ENCODE data around the gene ANKS1A. TPM values are rescaled to one million over a fixed set of nuclear protein-coding genes. Genes with fewer than 3 reads are reported as not detected.
"Not testable (repeated sequence)": the region's sequence is repeated elsewhere in the genome, so short reads cannot be mapped to it uniquely, and the experiment has no call there.

The ANKS1A gene
- total RNA-seq, 2 experiments from 2014 or later: 6.4 to 6.5 TPM

- Mint-ChIP-seq H3K27me3 (no peaks in the 10 kb centered on the region), H3K27ac (no peak overlapping the region), H3K9me3 (no peaks in the 10 kb centered on the region), H3K36me3 (peaks cover 14% of the 10 kb centered on the region), H3K4me3 (no peak overlapping the region), H3K4me1 (peaks cover 3% of the 10 kb centered on the region)
- DNase-seq: no peak
Observed at GRCh38 chr6:34875292-34876213, 13.5 kb upstream of the ANKS1A start.

GRCh38 chr6:34876472-34876871, 12.6 kb upstream of the ANKS1A start:
- Mint-ChIP-seq H3K4me3 (no peak overlapping the region), H3K9me3 (no peaks in the 10 kb centered on the region), H3K27me3 (no peaks in the 10 kb centered on the region), H3K27ac (no peak overlapping the region), H3K36me3 (peaks cover 8% of the 10 kb centered on the region), H3K4me1 (peaks cover 3% of the 10 kb centered on the region)
- no peak for DNase-seq

GRCh38 chr6:34877259-34877658, 11.8 kb upstream of the ANKS1A start:
- H3K36me3 Mint-ChIP-seq: peaks cover 6% of the 10 kb centered on the region
- no peaks in the 10 kb centered on the region for H3K27me3 Mint-ChIP-seq
- no peak overlapping the region for H3K4me3 Mint-ChIP-seq
- DNase-seq: no peak
- H3K4me1 Mint-ChIP-seq: peaks cover 3% of the 10 kb centered on the region
- no peak overlapping the region for H3K27ac Mint-ChIP-seq
- no peaks in the 10 kb centered on the region for H3K9me3 Mint-ChIP-seq

GRCh38 chr6:34877869-34878485, 11.1 kb upstream of the ANKS1A start:
- DNase-seq: no peak
- Mint-ChIP-seq H3K27me3 (no peaks in the 10 kb centered on the region), H3K36me3 (peaks cover 6% of the 10 kb centered on the region), H3K4me3 (no peak overlapping the region), H3K4me1 (peaks cover 5% of the 10 kb centered on the region), H3K9me3 (no peaks in the 10 kb centered on the region), H3K27ac (peak overlapping the region; percentile 35)

GRCh38 chr6:34884073-34884472, 5.0 kb upstream of the ANKS1A start:
- H3K36me3 Mint-ChIP-seq: peaks cover 29% of the 10 kb centered on the region
- peaks cover 26% of the 10 kb centered on the region for H3K4me1 Mint-ChIP-seq
- H3K27ac Mint-ChIP-seq, DNase-seq, H3K4me3 Mint-ChIP-seq, H3K9me3 Mint-ChIP-seq, H3K27me3 Mint-ChIP-seq: not testable (repeated sequence)

GRCh38 chr6:34884996-34885395, 4.1 kb upstream of the ANKS1A start:
- Mint-ChIP-seq H3K9me3 (peaks cover 6% of the 10 kb centered on the region), H3K27me3 (no peaks in the 10 kb centered on the region), H3K4me3 (no peak overlapping the region), H3K4me1 (peaks cover 25% of the 10 kb centered on the region), H3K36me3 (peaks cover 25% of the 10 kb centered on the region), H3K27ac (no peak overlapping the region)
- DNase-seq: no peak

GRCh38 chr6:34885837-34886236, 3.2 kb upstream of the ANKS1A start:
- Mint-ChIP-seq H3K36me3 (peaks cover 25% of the 10 kb centered on the region), H3K4me1 (peaks cover 32% of the 10 kb centered on the region), H3K27ac (peak overlapping the region; percentile 54), H3K4me3 (peak overlapping the region; percentile 100)
- not testable (repeated sequence) for H3K9me3 Mint-ChIP-seq, DNase-seq, H3K27me3 Mint-ChIP-seq

GRCh38 chr6:34887753-34888513, 1.1 kb upstream of the ANKS1A start, which contains the start of gene TAF11:
Gene TAF11 (minus strand): TSS chr6:34888042. CDS start chr6:34887957, 85 bp downstream.
- Mint-ChIP-seq H3K4me3 (peak within 1 kb of the TSS; percentile 100), H3K36me3 (peaks cover 25% of the 10 kb centered on the region), H3K27ac (peak within 1 kb of the TSS; percentile 98), H3K9me3 (peaks cover 6% of the 10 kb centered on the region), H3K27me3 (no peaks in the 10 kb centered on the region), H3K4me1 (peaks cover 38% of the 10 kb centered on the region)
- DNase-seq: peak; percentile 87

- Mint-ChIP-seq H3K36me3 (peaks cover 22% of the 10 kb centered on the region), H3K4me3 (peak overlapping the region; percentile 100), H3K27ac (peak overlapping the region; percentile 98), H3K27me3 (no peaks in the 10 kb centered on the region), H3K4me1 (peaks cover 34% of the 10 kb centered on the region), H3K9me3 (peaks cover 6% of the 10 kb centered on the region)
- DNase-seq: no peak
Observed at GRCh38 chr6:34888514-34888856, 570 bp upstream of the ANKS1A start.

GRCh38 chr6:34890533-34890925, 1.5 kb downstream of the ANKS1A start:
- no peak overlapping the region for H3K27ac Mint-ChIP-seq
- peak overlapping the region; percentile 100 for H3K4me3 Mint-ChIP-seq
- peaks cover 36% of the 10 kb centered on the region for H3K4me1 Mint-ChIP-seq
- no peak for DNase-seq
- H3K9me3 Mint-ChIP-seq: no peaks in the 10 kb centered on the region
- no peaks in the 10 kb centered on the region for H3K27me3 Mint-ChIP-seq
- H3K36me3 Mint-ChIP-seq: peaks cover 6% of the 10 kb centered on the region

- no peak overlapping the region for H3K4me3 Mint-ChIP-seq
- no peaks in the 10 kb centered on the region for H3K9me3 Mint-ChIP-seq
- H3K4me1 Mint-ChIP-seq: peaks cover 31% of the 10 kb centered on the region
- H3K27me3 Mint-ChIP-seq: no peaks in the 10 kb centered on the region
- H3K27ac Mint-ChIP-seq: no peak overlapping the region
- peaks cover 4% of the 10 kb centered on the region for H3K36me3 Mint-ChIP-seq
- DNase-seq: no peak
Observed at GRCh38 chr6:34891296-34891695, 2.2 kb downstream of the ANKS1A start.

GRCh38 chr6:34894693-34895092, 5.6 kb downstream of the ANKS1A start:
- Mint-ChIP-seq H3K27me3 (no peaks in the 10 kb centered on the region), H3K36me3 (no peaks in the 10 kb centered on the region), H3K27ac (no peak overlapping the region), H3K4me1 (peaks cover 26% of the 10 kb centered on the region), H3K4me3 (no peak overlapping the region), H3K9me3 (no peaks in the 10 kb centered on the region)
- DNase-seq: no peak

- Mint-ChIP-seq H3K36me3 (no peaks in the 10 kb centered on the region), H3K27ac (no peak overlapping the region), H3K9me3 (no peaks in the 10 kb centered on the region), H3K4me3 (no peak overlapping the region), H3K4me1 (peaks cover 11% of the 10 kb centered on the region), H3K27me3 (no peaks in the 10 kb centered on the region)
- DNase-seq: no peak
Observed at GRCh38 chr6:34897130-34897529, 8.1 kb downstream of the ANKS1A start.

- no peaks in the 10 kb centered on the region for H3K27me3 Mint-ChIP-seq
- H3K4me3 Mint-ChIP-seq: no peak overlapping the region
- DNase-seq: no peak
- no peaks in the 10 kb centered on the region for H3K36me3 Mint-ChIP-seq
- H3K4me1 Mint-ChIP-seq: peaks cover 11% of the 10 kb centered on the region
- H3K9me3 Mint-ChIP-seq: no peaks in the 10 kb centered on the region
- no peak overlapping the region for H3K27ac Mint-ChIP-seq
Observed at GRCh38 chr6:34897716-34898115, 8.7 kb downstream of the ANKS1A start.

- not testable (repeated sequence) for DNase-seq, H3K4me3 Mint-ChIP-seq, H3K9me3 Mint-ChIP-seq, H3K4me1 Mint-ChIP-seq, H3K27me3 Mint-ChIP-seq, H3K36me3 Mint-ChIP-seq, H3K27ac Mint-ChIP-seq
Observed at GRCh38 chr6:34899748-34900147, 10.7 kb downstream of the ANKS1A start.
